ENCODE results near the gene CRAMP1. TPM values are rescaled to one million over a fixed set of nuclear protein-coding genes. Genes with fewer than 3 reads are reported as not detected.

The CRAMP1 gene
- total and polyA plus RNA-seq, 2 donors (not counting 3 experiments of a cell fraction or from before 2014, with no cell fraction given) = 21.5 to 30.8 TPM

- Histone ChIP-seq H3K4me2 (ENCODE audit: insufficient read depth, low read length) (no peak overlapping the region), H3K4me1 (ENCODE audit: control insufficient read depth, extremely low read depth, insufficient read depth, low read length) (no peaks in the 10 kb centered on the region), H3K4me3 (replicated peaks in 1 of 3; ENCODE audit: insufficient read depth in 1 of 3, low read depth in 1 of 3, low read length in 3 of 3) (no peak overlapping the region), H3K9ac (replicated peaks; ENCODE audit: extremely low read depth, insufficient read depth, low read length) (no peak overlapping the region), H2AFZ (ENCODE audit: low read depth, low read length) (no peak overlapping the region), H3K36me3 (ENCODE audit: control insufficient read depth in 2 of 2, extremely low read depth in 1 of 2, insufficient read depth in 2 of 2, low read length in 2 of 2) (peaks cover 0 to 12% of the 10 kb centered on the region in 2 experiments), H3K9me1 (replicated peaks; ENCODE audit: control insufficient read depth, extremely low read depth, insufficient read depth, low read length) (no peaks in the 10 kb centered on the region), H4K20me1 (replicated peaks; ENCODE audit: control insufficient read depth, extremely low read depth, insufficient read depth, low read length) (no peaks in the 10 kb centered on the region), H3K79me2 (ENCODE audit: control insufficient read depth, insufficient read depth, low read length) (no peaks in the 10 kb centered on the region), H3K27ac (ENCODE audit: insufficient read depth, low read depth, low read length) (no peak overlapping the region), H3K27me3 (ENCODE audit: control insufficient read depth in 2 of 2, insufficient read depth in 2 of 2, low read length in 2 of 2) (no peaks in the 10 kb centered on the region), H3K9me3 (replicated peaks; ENCODE audit: control insufficient read depth, insufficient read depth, low read length) (no peaks in the 10 kb centered on the region)
- dilution Hi-C loops (cut with MboI; ENCODE audit: extremely low pct_ligation_motif_present, low sequenced_read_pairs) (no loop called here), intact Hi-C loops (cut with micrococcal nuclease) (loop anchor here (1.0 kb wide), 1 partner anchor 69 kb away; no protein-coding TSS in a partner anchor)
- no TSS peak for BruUV-seq (replicated peaks)
- DNase-seq (ENCODE audit: low read depth, low spot score) (no peak), FAIRE-seq (no peak)
- ChIA-PET POLR2A (no interaction called here), CTCF (interaction anchor here (1.1 kb wide), 1 partner anchor 69 kb away, joined by 7 read pairs; no protein-coding TSS in a partner anchor)
- TF ChIP-seq FOS (IDR thresholded peaks at IDR 0.05; ENCODE audit: borderline replicate concordance, insufficient read depth, low read length) (no peak), MYC (IDR thresholded peaks at IDR 0.05; ENCODE audit: low read depth, low read length) (no peak), JUN (IDR thresholded peaks at IDR 0.05; ENCODE audit: borderline replicate concordance, insufficient read depth, insufficient read length, low read depth) (no peak), CTCF (IDR thresholded peaks at IDR 0.05; ENCODE audit: extremely low read depth in 1 of 2, insufficient read depth in 1 of 2, low read depth in 1 of 2, low read length in 2 of 2) (no peak), MAX (IDR thresholded peaks at IDR 0.05; ENCODE audit: insufficient read depth, insufficient read length) (no peak), EZH2 (IDR thresholded peaks at IDR 0.05; ENCODE audit: borderline replicate concordance, low read depth, low read length, severe bottlenecking) (no peak), GATA2 (IDR thresholded peaks at IDR 0.05; ENCODE audit: insufficient read depth, insufficient read length, low read depth, low read length) (no peak), POLR2AphosphoS5 (IDR thresholded peaks at IDR 0.05; ENCODE audit: insufficient read depth, low read depth, low read length) (no peak), POLR2A (IDR thresholded peaks at IDR 0.05; ENCODE audit: low read depth, low read length) (no peak)
Measured at GRCh38 chr16:1563786-1564185, 48.4 kb upstream of the CRAMP1 start.
